ENCODE results near the gene RSRC1.

- no peak for TF ChIP-seq CTCF (IDR thresholded peaks at IDR 0.05 in 4 of 5, conservative IDR thresholded peaks at IDR 0.05 in 1 of 5)
- TF ChIP-seq POLR2A (IDR thresholded peaks at IDR 0.05): no peak
These were observed 442.2 kb downstream of the RSRC1 start for GRCh38 chr3:158552124-158552523.

Data from gastrocnemius medialis (tissue), 4 donors.